M059J (cell line): ENCODE results near the gene ZNF419. TPM values are rescaled to one million over a fixed set of nuclear protein-coding genes. Genes with fewer than 3 reads are reported as not detected.
"Not testable (repeated sequence)": the region's sequence is repeated elsewhere in the genome, so short reads cannot be mapped to it uniquely, and the experiment has no call there.

Experiments
- DNase-seq: peaks from one replicate; pipeline ENCODE4 v3.0.0-alpha.2; 2012; ENCODE audit warnings: low read depth
- total RNA-seq: library from RNA; depleted of rRNA; stranded (reverse); fragments of >200 nt; shearing (Covaris generic); gene quantifications from 2 replicates; pipeline ENCODE4 v1.2.3, GENCODE V29; 2014; rRNA removed

Gene ZNF419
- 22.2 and 24.0 TPM in 2 replicates for total RNA-seq

DNA sequence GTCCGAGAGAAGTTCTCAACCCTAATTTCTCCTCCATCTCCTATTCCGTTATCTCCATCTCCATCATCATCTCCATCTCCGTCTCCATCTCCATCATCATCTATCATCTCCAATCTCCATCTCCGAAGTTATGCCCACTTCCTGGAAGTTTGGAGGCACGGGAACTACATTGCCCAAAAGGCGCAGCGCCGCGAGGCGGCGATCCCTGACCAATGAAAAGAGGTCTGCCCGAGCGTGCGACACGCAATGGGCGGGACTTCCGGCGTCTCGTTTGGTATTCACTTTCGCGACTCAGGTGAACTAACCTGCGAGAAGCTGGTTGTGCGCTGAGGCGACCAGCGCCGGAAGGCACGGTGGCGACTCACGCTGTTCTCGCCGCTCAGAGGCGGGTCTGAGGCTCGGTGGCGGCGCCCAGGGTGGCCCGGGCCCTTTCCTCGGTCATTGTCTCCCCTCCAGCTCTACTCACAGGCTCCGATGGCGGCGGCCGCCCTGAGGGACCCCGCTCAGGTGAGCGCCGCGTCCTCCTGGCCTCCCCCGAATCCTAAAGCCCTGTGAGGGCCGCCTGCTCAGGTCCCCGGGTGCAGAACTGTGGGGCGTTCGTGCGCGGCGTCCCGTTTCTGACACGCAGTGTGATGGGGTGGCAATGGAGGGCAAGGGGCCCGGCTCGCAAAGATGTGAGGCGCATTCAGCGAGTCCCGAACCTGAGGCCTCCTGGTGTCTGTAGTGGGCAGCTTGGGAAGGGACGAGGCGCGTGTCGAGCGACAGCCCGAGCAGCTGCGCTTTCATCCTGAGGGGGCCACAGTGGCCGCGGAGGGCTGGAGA lies at the start of gene ZNF419:
Gene ZNF419 (plus strand): TSS at position 274 of the 822 bp plus-strand sequence. CDS start 201 bp downstream, at position 475.
- DNase-seq, result peak; percentile 89

DNA sequence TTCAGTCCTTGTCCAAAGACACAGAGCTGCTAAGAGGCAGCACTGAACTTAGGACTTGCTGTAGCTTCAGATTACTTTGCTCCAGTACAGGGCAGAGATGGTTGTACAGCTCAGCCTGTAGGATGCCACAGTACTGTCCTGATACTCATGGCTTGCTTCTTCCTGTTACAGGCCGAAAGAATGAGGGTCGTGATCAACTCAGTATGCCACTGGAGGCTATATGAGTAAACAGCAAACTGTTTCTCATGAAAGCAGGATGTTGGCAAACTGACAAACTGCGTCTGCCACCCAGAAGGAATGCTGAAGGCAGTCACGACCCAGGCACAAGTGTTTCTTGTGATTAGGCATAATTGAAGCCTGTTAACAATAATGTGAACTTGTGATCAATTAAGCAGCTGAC lies 49.6 kb upstream of the ZNF419 start:
- DNase-seq, result no peak

DNA sequence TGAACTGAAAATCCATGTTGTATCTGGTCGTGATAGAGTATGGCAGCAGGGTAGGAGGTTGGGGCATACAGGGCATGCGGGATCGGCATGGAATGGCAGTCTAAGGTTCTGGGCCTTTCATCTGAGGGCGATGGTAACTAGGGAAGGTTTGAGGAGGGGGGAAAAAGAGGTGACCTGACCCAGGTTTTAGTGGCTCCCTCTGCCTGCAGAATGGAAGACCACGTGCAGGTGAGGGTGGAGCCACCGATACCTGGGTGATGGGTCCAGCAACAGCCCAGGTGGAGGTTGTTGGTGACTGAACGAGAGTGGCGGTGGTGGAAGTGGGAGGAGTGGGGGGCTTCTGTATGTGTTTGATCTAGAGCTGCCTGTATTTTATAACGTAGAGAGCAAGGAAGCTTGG lies 48.6 kb upstream of the ZNF419 start:
- DNase-seq, result no peak

DNA sequence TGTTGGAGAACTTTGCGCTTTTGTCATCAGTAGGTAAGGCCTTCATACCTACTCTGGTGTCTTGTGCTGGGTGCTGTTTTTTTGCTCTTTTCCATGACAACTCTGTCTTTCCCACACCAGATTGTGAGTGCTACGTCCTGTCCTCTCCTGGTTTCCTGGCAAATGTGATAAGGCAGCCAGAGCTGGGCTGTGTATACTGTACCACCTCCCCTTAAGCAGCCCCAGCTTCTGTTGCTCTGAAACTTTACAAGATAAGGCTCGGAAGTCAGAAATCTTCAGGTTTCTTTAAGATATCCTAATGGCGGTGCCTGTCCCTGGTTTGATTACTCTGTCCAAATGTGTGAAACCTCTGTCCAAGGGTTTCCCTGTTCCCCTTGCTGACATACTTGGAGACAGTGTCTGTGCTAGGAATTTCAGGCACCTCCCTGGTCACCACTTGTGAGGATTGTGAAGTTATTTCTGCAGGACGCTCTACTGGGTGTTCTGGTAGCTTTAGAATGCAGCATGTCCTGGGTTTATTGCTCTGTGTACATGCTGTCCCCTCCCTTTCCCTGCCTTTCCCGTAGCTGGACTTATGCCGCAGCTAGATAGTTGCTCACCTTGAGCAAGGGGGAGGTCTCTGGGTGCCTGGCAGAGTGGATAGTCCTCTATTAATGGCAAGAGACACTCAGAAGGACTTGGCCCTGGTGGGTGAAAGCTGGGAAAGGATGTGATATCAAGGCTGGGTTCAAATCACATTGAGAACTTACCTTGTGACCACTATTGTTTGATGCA lies 45.4 kb upstream of the ZNF419 start:
- DNase-seq, result no peak

DNA sequence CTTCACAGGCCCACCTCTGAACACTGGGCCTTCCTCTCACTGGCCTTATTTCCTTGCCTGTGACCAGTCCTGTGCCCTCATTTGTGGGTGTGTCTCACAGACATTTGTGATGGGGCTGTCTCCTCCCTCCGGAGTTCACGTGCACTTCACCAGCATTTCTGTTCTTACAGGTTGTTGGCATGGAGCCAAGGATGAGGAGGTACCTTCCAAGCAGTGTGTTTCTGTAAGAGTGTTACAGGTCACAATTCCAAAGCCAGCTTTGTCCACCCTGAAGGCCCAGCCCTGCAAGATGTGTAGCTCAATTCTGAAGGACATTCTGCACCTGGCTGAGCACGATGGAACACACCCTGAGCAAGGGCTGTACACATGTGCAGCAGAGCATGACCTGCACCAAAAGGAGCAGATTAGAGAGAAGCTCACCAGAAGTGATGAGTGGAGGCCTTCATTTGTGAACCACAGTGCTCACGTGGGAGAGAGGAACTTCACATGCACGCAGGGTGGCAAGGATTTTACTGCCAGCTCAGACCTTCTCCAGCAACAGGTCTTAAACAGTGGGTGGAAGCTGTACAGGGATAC lies 44.3 kb upstream of the ZNF419 start:
- DNase-seq, result no peak

DNA sequence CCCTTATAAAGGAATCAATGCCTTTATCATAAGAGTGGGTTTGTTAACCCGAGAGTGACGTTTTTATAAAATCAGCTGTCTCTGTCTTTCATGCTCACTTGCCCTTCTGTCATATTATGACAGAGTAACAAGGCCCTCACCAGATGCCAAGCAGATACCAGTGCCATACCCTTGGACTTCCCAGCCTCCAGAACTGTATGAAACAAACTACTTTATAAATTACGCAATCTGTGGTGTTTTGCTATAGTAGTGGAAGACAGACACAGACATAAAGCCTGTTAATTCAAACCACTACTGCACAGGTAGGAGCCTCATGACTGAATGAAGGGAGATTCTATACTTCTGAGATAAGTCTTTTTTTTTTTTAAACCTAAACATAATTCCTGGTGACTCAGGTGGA lies 35.2 kb upstream of the ZNF419 start:
- no peak for DNase-seq

DNA sequence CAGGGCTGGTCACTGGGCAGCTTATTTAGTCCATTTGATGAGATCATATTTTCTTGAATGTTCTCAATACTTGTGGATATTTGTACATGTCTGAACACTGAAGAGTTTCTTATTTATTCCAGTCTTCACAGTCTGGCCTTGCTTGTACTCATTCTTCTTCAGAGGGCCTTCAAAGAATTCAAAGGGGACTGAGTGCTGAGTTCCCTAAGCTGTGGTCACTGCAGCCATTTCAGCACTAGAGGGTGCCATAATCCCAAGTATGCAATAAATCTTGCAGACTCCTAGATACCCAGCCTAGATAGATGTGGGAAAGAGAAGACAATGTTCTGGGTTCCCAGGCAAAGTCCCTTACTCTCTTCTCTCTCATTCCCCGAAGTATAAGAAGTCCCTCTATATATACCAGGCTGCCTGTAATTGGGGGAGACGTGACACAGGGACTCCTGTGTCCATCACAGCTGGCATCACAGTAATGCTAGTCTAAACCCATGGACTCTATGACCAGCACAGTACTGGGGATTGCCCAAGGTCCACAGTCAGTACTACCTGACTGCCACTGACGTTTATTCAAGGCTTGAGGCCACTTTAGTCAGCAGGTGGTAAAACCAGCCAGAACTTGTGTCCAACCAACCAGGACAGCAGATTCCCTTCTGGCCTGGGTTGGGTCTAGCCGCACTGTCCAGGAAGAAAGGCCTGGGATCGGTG lies 21.7 kb upstream of the ZNF419 start:
- DNase-seq, result peak; percentile 24

DNA sequence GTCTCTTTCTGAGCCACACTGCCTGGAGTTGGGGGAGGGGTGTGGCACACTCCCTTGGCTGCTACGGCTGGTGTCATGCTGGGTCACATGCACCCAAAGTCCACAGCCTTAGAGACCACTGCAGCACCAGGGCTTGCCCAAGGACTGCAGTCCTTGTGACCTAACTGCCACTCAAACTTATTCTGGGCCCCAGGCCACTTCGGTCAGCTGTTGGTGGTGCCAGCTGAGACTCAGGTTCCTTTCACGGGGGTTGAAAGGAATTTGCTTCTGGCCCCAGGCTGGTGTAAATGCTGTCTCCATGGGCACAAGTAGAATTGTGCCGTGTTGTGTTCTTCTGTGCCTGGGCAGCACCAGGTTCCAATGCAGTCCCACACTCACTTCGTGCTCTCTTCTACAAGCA lies 21.1 kb upstream of the ZNF419 start:
- no peak for DNase-seq

DNA sequence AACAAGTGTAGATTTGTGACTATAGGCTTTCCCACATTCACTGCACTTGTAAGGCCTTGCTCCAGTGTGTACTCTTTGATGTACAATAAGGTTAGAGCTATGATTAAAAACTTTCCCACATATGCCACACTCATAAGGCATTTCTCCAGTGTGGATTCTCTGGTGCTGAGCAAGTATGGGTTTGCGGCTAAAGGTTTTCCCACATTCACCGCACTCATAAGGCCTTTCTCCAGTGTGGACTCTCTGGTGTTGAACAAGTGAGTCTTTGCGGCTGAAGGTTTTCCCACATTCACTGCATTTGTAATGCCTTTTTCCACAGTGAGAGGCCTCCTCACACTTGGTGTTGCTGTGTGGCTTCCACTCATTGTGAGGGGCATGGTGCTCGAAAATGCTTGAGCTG lies 13.9 kb upstream of the ZNF419 start:
- DNase-seq, result peak; percentile 25

DNA sequence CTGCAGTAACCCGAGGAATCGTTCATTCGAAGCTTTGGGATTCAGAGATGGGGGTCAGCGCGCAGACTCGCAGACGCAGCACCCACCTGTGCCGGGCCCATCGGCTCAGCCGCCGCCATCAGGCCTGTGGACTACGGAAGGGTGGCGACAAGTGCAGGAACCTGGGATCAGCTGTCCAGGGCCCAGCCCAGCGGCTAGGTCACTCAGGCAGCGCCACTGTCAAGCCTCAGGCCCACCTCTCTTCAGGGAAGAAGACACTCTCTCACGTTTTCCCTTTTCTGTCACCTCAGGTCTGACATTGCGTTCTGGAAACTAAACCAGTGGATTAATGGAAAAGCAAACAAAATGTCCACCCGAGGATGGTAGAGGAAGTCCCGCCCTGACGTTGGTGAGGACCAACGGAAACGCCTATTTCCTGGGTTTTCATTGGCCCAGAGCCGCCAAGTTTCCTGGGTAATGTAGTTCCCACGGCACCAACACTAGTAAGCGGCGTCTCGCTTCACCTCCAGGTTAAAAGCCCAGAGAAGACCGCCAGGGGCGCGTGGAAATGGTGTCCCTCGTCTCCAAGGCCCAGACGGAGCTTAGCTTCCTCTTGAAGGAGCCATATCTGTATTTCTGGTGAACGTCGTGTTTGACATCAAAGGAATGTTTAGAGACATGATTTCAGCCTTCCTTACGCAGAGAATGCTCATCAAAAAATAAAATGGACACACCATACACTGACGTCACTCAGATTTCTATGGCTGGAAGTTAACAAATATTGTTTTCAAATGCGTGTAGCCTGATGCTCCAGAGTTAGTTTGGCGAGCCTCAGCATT lies 10.2 kb upstream of the ZNF419 start, which contains the start of gene ZNF772:
Gene ZNF772 (minus strand): TSS at position 376 of the 818 bp plus-strand sequence. CDS start 257 bp downstream, at position 119.
- DNase-seq, result peak; percentile 96

DNA sequence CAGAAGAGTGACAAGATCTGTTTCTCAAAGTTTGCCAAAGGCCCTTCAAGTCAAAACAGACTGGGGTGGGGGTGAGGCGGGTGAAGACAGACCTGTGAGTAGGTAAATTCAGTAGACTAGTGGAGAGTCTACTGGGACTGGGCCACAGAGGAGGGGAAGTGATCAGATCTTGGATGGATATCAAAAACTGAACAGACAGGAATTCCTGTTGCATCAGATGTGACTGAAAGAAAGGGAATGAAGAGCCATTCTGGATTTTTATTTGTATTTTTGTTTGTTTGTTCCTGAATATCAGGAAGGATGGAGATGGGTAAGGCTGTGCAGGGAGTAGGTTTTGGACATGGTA lies 722 bp downstream of the ZNF419 start:
- peak; percentile 12 for DNase-seq

DNA sequence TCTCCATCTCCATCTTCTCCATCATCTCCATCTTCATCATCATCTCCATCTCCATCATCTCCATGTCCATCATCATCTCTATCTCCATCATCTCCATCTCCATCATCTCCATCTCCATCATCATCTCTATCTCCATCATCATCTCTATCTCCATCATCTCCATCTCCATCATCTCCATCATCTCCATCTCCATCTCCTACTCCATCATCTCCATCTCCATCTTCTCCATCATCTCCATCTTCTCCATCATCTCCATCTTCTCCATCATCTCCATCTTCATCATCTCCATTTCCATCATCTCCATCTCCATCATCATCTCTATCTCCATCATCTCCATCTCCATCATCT lies 11.8 kb downstream of the ZNF419 start:
- DNase-seq, result not testable (repeated sequence)

DNA sequence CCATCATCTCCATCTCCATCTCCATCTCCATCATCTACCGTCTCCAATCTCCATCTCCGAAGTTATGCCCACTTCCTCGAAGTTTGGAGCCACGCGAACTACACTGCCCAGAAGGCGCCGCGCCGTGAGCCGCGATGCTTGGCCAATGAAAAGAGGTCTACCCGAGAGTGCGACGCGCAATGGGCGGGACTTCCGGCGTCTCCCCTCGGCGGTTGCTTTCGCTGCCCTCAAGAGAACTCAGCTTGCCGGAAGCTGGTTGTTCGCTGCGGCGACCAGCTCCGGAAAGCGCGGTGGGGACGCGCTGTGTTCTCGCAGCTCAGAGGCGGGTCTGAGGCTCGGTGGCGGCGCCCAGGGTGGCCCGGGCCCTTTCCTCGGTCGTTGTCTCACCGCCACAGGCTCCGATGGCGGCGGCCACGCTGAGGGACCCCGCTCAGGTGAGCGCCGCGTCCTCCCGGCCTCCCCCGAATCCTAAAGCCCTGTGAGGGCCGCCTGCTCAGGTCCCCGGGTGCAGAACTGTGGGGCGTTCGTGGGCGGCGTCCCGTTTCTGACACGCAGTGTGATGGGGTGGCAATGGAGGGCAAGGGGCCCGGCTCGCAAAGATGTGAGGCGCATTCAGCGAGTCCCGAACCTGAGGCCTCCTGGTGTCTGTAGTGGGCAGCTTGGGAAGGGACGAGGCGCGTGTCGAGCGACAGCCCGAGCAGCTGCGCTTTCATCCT lies 12.3 kb downstream of the ZNF419 start, which contains the start of gene ZNF773:
Gene ZNF773 (plus strand): TSS at position 259 of the 716 bp plus-strand sequence. CDS start 143 bp downstream, at position 402.
- DNase-seq, result peak; percentile 94

DNA sequence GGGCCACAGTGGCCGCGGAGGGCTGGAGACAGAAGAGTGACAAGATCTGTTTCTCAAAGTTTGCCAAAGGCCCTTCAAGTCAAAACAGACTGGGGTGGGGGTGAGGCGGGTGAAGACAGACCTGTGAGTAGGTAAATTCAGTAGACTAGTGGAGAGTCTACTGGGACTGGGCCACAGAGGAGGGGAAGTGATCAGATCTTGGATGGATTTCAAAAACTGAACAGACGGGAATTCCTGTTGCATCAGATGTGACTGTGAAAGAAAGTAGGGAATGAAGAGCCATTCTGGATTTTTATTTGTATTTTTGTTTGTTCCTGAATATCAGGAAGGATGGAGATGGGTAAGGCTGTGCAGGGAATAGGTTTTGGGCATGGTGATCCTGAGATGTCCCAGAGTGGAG lies 12.8 kb downstream of the ZNF419 start:
- peak; percentile 28 for DNase-seq

DNA sequence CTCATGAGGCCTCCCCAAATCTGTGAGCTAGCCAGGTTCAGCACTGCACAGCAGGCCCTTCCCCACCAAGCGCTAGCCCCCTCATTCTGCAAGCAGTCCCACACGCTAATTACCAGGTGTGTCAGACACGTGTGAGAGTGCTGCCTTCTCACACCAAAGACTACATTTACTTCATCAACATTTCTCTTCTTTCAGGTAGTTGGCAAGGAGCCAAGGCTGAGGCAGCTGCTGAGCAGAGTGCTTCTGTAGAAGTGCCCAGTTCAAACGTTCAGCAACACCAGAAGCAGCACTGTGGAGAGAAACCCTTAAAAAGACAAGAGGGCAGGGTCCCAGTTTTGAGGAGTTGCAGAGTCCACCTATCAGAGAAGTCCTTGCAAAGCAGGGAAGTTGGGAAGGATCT lies 18.6 kb downstream of the ZNF419 start:
- DNase-seq, result no peak

DNA sequence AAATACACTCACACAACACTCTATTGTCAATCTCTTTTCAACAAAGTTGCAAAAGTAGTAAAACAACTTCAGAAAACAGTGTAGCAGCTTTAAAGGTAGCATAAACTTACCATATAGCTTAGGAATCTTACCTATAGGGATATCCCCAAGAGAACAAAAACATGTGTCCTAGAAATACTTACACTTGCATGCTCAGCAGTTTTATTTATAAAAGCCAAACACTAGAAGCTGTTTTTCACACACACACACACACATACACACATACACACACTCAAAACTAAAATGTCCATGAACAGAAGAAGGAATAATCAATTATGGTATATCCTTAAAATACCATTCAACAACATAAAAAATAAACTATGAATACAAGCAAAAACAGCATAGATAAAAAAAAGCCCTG lies 23.9 kb downstream of the ZNF419 start:
- no peak for DNase-seq

DNA sequence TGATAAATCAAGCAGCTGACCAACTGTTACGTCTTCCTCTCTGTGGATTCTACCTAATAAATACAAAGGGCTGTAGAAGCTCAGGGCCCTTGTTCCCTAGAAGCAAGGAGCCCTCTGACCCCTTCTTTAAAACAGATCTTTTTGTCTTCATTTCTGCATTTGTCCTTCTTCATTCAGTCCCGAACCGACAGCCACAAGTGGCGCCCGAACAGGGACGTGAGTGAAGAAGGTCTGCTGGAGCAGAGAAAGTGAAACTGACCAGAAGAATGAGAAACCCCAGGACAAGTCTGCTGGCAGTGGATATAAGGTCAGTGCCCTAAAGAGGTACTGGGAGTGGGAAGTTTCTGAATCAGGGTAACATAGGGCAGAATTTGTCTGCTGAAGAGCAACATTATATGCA lies 25.3 kb downstream of the ZNF419 start:
- DNase-seq, result peak; percentile 29

DNA sequence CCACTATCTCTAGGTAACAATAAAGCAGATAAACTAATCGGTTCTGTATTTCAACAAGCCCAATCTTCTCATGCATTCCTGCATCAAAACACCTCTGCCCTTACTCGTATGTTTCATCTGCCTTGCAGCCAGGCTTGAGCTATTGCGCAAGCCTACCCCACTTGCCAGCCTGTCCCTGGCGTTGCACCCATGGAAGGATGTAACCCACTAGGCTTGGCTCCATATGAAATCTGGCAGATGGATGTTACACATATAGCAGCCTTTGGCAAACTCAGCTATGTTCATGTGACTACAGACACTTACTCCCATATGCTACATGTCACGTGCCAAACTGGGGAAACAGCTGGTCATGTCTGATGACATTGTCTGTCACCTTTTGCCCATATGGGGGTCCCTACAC lies 27.7 kb downstream of the ZNF419 start:
- DNase-seq, result no peak

DNA sequence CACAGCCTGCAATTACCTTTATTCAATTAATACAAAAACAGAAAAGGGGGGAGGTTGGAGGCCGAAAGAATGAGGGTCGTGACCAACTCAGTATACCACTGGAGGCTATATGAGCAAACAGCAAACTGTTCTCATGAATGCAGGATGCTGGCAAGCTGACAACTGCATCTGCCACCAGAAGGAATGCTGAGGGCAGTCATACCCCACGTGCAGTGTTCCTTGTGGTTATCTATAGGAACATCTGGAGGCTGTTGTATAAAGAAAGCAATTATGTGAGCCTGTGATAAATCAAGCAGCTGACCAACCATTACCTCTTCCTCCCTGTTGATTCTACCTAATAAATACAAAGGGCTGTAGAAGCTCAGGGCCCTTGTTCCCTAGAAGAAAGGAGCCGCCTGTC lies 30.5 kb downstream of the ZNF419 start:
- not testable (repeated sequence) for DNase-seq

DNA sequence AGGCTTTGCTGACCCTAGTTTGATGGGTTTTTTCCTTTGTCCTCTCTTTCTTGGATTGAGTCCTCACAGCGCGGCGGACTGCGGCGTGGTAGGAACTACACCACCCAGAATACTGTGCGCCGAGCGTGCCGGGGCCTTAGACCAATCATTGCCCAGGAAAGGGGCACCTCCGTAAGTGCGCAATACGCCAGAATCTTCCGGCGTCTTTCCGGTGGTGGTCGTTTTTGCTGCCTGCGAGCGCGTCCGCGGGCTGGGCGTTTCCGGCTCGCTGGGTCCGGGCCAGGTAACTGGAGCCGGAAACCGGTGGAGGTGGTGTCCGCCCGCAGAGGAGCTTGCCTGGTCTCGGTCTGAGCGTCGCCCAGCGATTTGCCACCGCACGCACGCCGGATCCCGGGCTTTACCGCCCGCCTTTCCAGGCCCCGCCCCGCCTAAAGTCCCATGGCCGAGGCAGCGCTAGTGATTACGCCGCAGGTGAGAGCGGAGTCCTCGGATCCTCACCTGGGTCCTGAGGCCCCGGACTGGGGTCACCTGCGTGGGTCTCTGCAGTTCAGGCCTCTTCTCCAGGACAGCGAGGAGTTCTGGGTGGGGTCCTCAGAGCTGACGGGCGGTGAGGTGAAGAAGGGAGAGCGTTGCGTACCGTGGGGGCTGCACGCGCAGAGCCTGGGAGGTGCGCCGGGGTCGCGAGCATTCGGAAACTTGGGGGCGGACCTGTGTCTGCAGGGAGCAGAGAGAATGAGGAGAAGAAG lies 39.8 kb downstream of the ZNF419 start, which contains the start of gene ZNF549:
Gene ZNF549 (plus strand): TSS at position 221 of the 746 bp plus-strand sequence. CDS start 218 bp downstream, at position 439.
- DNase-seq, result peak; percentile 95
